ENCODE measurements around the gene FGGY. TPM values are rescaled to one million over a fixed set of nuclear protein-coding genes. Genes with fewer than 3 reads are reported as not detected.
"Not testable (repeated sequence)": the region's sequence is repeated elsewhere in the genome, so short reads cannot be mapped to it uniquely, and the experiment has no call there.

FGGY gene
- total RNA-seq, 4 donors from 2014 or later: 23.3 to 26.4 (median 25.3) TPM

DNA sequence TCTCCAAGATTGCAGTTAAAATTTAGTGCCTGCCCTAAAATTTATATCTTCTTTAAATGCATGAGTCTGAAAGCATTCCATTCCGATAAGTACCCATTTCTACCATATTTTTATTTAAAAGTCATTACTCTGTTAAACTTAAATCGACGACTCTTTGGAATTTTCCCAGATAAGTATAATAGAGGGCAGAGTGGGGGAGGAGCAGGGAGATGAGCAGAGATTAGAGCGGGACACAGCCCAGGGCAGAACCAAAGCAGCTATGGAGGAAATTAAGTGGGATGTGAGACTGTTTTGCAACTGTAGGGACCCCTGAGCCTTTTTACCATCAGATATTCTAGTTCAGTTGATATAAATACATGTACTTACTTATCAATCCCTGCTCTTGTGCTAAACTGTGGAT is 257.9 kb downstream of the FGGY start:
- no peaks in the 10 kb centered on the region for H3K27me3 ChIP-seq
- intact Hi-C loops (cut with DNase I): no loop called here
- H3K4me1 ChIP-seq: peaks cover 3 to 16% (median 13%) of the 10 kb centered on the region in 4 donors
- no peak for DNase-seq (ENCODE audit: extremely low spot score)
- TF ChIP-seq POLR2AphosphoS5 (IDR thresholded peaks at IDR 0.05) (no peak), POLR2A (IDR thresholded peaks at IDR 0.05; ENCODE audit: low read depth) (no peak), EP300 (IDR thresholded peaks at IDR 0.05) (no peak)
- TF ChIP-seq, protein P1, sequence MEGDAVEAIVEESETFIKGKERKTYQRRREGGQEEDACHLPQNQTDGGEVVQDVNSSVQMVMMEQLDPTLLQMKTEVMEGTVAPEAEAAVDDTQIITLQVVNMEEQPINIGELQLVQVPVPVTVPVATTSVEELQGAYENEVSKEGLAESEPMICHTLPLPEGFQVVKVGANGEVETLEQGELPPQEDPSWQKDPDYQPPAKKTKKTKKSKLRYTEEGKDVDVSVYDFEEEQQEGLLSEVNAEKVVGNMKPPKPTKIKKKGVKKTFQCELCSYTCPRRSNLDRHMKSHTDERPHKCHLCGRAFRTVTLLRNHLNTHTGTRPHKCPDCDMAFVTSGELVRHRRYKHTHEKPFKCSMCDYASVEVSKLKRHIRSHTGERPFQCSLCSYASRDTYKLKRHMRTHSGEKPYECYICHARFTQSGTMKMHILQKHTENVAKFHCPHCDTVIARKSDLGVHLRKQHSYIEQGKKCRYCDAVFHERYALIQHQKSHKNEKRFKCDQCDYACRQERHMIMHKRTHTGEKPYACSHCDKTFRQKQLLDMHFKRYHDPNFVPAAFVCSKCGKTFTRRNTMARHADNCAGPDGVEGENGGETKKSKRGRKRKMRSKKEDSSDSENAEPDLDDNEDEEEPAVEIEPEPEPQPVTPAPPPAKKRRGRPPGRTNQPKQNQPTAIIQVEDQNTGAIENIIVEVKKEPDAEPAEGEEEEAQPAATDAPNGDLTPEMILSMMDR (IDR thresholded peaks at IDR 0.05): no peak
- no peak overlapping the region for H3K27ac ChIP-seq (replicated peaks in 1 of 4)
- 85% methylated on average over 4 of the region's 4 CpGs for WGBS
- H3K36me3 ChIP-seq: no peaks in the 10 kb centered on the region
- peaks cover 0 to 4% (median 0%) of the 10 kb centered on the region in 4 donors for H3K9me3 ChIP-seq
- H3K4me3 ChIP-seq: no peak overlapping the region

DNA sequence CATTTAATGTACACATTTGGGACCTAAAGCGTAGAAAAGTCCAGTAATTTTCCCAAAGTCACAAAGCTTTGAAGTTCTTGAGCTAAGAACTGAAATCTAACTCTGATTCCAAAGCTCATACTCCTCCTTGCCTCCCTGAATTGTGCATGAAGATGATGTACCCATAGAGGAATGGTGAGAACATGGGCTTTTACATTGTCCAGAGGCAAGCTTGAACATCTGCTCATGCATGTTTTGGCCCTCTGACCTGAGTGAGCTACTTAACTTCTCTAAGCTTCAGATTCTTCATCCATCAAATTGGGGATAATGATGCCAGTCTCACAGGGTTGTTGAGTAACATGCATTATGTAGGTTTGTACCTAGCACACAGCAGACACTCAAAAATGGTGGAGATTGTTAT is 259.5 kb downstream of the FGGY start:
- whole genome bisulfite sequencing: 93% methylated on average over 1 of the region's 1 CpG
- Histone ChIP-seq H3K4me3 (no peak overlapping the region), H3K27me3 (no peaks in the 10 kb centered on the region), H3K4me1 (peaks cover 0 to 4% (median 2%) of the 10 kb centered on the region in 4 donors), H3K36me3 (no peaks in the 10 kb centered on the region), H3K9me3 (peaks cover 0 to 4% (median 0%) of the 10 kb centered on the region in 4 donors), H3K27ac (replicated peaks in 1 of 4) (no peak overlapping the region)
- TF ChIP-seq, protein P1 (IDR thresholded peaks at IDR 0.05): no peak
- no peak for TF ChIP-seq POLR2AphosphoS5 (IDR thresholded peaks at IDR 0.05)
- no peak for TF ChIP-seq EP300 (IDR thresholded peaks at IDR 0.05)
- TF ChIP-seq POLR2A (IDR thresholded peaks at IDR 0.05; ENCODE audit: low read depth): no peak
- DNase-seq (ENCODE audit: extremely low spot score): no peak
- intact Hi-C loops (cut with DNase I): no loop called here

DNA sequence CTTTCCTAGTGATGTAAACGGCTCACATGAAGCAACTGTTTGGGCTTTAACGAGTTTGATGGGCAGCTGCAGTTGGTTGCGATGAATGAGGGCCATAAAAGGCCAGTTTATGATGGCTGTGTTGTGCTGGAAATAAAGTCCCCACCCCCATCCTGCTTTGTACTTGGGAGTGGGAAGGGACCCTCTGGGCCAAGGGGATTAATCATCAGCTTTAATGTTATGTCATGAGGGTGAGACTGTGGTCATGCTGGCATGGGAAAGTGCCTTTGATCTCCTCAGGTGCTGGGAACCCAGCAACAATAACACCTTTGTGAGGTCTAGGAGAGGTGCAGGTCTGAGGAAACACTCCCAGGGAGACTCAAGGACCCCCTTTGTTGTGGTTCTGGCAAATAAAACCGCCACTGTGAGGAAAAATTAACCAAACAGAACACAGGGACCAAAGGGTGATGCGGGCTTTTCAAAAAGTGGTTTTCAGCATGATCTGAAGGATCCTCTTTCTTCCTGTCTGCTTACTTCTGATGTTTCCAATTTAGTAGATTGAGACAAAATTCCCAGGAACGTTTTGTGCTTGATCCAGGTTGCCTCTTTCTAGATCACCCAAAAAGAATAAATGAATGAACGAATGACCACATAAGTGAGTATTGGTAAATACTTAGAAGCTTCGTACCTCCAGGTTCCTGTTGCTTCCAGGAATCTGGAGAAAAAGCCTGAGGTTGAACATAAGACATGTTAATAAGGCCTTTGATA is 260.1 kb downstream of the FGGY start:
- peaks cover 0 to 4% (median 2%) of the 10 kb centered on the region in 4 donors for H3K4me1 ChIP-seq
- H3K36me3 ChIP-seq: no peaks in the 10 kb centered on the region
- DNase-seq (ENCODE audit: extremely low spot score): no peak
- peaks cover 0 to 4% (median 0%) of the 10 kb centered on the region in 4 donors for H3K9me3 ChIP-seq
- TF ChIP-seq POLR2AphosphoS5 (IDR thresholded peaks at IDR 0.05) (no peak), EP300 (IDR thresholded peaks at IDR 0.05) (no peak), POLR2A (IDR thresholded peaks at IDR 0.05; ENCODE audit: low read depth) (no peak)
- TF ChIP-seq, protein P1 (IDR thresholded peaks at IDR 0.05): no peak
- H3K27me3 ChIP-seq: no peaks in the 10 kb centered on the region
- no peak overlapping the region for H3K27ac ChIP-seq (replicated peaks in 1 of 4)
- WGBS: 92% methylated on average over 8 of the region's 8 CpGs
- intact Hi-C loops (cut with DNase I): no loop called here
- H3K4me3 ChIP-seq: no peak overlapping the region

DNA sequence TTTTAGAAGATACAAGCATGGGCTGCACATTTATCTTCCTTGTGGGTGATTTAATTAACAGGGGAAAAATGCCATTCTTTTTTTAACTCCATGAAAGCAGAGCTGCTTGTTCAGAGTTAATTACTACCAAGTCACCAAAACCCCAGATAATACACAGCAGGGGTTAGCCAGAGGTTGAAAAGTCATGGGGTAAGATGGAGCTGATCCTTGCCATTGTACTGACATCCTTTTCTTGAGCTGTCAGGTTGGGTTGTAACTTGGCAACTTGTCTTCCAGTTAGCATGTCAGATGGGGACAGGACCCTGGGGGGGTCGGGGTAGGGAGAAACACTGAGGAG is 260.6 kb downstream of the FGGY start:
- H3K4me1 ChIP-seq: peaks cover 0 to 4% (median 2%) of the 10 kb centered on the region in 4 donors
- H3K27me3 ChIP-seq: no peaks in the 10 kb centered on the region
- intact Hi-C loops (cut with DNase I): no loop called here
- 90% methylated on average over 1 of the region's 1 CpG for WGBS
- no peaks in the 10 kb centered on the region for H3K36me3 ChIP-seq
- H3K9me3 ChIP-seq: peaks cover 0 to 4% (median 0%) of the 10 kb centered on the region in 4 donors
- no peak overlapping the region for H3K27ac ChIP-seq (replicated peaks in 1 of 4)
- no peak for DNase-seq (ENCODE audit: extremely low spot score)
- no peak for TF ChIP-seq POLR2A (IDR thresholded peaks at IDR 0.05; ENCODE audit: low read depth)
- no peak for TF ChIP-seq POLR2AphosphoS5 (IDR thresholded peaks at IDR 0.05)
- TF ChIP-seq EP300 (IDR thresholded peaks at IDR 0.05): no peak
- TF ChIP-seq, protein P1 (IDR thresholded peaks at IDR 0.05): no peak
- no peak overlapping the region for H3K4me3 ChIP-seq

DNA sequence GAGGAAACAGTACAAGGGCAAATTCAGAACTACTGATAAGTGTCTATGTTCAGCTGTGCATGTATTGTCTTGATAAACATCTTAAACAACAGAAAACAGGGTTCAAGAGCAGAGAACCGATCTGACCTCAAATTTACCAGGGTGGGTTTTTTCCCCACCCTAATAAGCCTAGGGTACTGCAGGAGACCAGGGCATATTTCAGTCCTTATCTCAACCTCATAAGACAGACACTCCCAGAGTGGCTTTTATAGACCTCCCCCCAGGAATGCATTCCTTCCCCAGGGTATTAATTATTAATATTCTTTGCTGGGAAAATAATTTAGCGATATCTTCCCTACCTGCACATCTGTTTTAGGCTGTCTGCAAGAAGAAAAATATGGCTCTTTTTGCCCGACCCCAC is 261.7 kb downstream of the FGGY start:
- H3K27ac ChIP-seq (replicated peaks in 1 of 4); H3K36me3 ChIP-seq; DNase-seq (ENCODE audit: extremely low spot score); H3K9me3 ChIP-seq; intact Hi-C loops (cut with DNase I); H3K27me3 ChIP-seq; H3K4me3 ChIP-seq; H3K4me1 ChIP-seq: not testable (repeated sequence)
- WGBS: 94% methylated on average over 3 of the region's 3 CpGs

Measured in esophagus muscularis mucosa (tissue), 4 donors.